ENCODE measurements around the gene TBL3. TPM values are rescaled to one million over a fixed set of nuclear protein-coding genes. Genes with fewer than 3 reads are reported as not detected.

TBL3 gene
- total RNA-seq (2014; rRNA removed; shearing (Covaris generic)), result 68.0 and 156 TPM in 2 replicates

DNA sequence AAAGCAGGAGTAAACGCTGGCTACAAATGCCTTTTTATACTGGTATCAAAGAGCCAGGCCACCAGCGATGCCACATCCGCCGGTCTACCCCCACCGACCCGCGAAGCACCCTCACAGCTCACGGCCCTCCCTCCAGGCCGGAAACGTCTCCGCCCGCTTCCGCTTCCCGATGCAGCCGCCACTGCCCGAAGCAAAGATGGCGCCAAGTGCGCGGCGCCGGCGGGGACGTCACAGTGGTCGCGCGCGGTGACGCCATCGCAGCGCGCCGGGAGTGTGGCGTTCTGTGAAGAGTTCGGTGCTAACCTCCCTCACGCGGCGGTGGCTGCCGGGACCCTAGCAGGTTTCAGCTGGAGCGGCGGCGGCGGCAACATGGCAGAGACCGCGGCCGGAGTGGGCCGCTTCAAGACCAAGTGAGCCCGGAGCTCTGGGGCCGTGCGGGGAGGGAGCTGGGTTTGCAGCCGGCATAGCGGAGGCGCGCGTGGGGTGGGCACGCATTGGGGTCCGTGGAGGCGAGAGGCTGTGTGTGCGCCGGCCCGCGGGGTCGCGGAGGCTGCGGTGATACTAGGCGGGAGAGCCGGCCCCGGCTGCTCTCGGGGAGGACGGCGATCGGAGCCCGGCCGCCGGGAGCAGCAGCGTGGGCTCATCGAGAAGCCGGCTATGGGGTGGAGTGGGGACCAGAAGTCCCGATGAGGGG is at the start of gene TBL3:
TBL3 (plus strand) TSS at position 258 of the 694 bp plus-strand sequence; CDS start at position 370, 112 bp downstream.
- Histone ChIP-seq H3K36me3 (peaks cover 39% of the 10 kb centered on the region), H3K9me3 (replicated peaks) (no peaks in the 10 kb centered on the region), H3K27me3 (replicated peaks) (no peaks in the 10 kb centered on the region)

DNA sequence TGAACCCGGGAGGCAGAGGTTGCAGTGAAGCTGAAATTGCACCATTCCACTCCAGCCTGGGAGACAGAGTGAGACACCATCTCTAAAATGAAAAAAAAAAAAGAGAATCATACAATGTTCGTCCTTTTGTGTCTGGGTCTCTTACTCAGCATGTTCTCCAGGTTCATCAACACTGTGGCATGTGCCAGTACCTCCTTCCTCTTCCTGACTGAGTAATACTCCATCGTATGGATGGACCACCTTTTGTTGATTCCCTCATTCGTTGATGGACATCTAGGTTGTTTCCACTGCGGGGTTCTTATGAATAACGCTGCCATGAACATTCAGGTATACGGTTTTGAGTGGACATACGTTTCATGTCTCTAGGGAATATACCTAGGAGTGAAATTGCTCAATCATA is 49.5 kb upstream of the TBL3 start:
- Histone ChIP-seq H3K27ac (no peak overlapping the region), H3K27me3 (replicated peaks) (peaks cover 55% of the 10 kb centered on the region), H3K4me1 (replicated peaks) (peaks cover 8% of the 10 kb centered on the region)

More for the DNA sequence above, at the start of gene TBL3:
- DNase-seq (ENCODE audit: low read depth in 1 of 2, low spot score in 2 of 2), result peak; percentile 96 to 97
- peaks cover 16% of the 10 kb centered on the region for H3K4me1 ChIP-seq (replicated peaks)
- peak within 1 kb of the TSS; percentile 80 for H3K27ac ChIP-seq
- peak within 1 kb of the TSS; percentile 84 for H3K4me3 ChIP-seq

DNA sequence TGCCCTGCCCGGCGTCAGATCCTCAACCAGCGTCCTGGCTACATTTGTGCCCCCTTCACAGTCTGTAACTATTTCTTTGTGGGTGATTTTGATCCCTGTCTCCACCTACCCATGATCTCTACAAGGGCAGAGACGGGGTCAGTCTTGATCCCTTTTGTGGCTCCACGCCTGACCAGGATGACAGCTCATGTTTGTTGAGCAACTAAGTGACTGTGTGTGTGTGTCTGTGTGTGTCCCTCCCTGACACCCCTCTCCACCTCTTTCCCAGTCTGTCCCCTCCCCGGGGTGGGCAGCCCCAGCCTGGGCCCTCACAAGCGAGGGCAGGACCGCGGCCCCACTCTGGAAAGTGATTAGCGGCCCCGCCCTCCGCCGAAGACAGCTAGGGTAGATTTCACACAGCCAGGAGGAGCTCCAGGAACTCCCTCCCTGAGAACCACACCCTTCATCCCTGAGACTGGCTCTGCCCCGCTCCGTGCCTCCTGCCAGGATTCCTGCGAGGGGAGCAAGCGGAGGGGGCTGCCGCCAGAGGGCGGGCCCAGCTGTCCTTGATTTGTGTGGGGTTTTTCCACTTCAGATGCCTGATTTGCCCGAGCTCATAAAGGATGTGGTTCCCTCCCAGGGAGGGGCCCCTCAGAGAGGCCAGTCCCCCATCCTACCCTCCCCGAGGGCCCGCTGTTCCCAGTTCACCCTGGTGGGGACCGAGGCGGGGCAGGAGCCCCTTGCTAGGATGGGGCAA is 48.4 kb upstream of the TBL3 start:
- Histone ChIP-seq H3K9me3 (replicated peaks) (no peaks in the 10 kb centered on the region), H3K36me3 (no peaks in the 10 kb centered on the region), H3K4me3 (no peak overlapping the region), H3K27ac (no peak overlapping the region), H3K27me3 (replicated peaks) (peaks cover 49% of the 10 kb centered on the region), H3K4me1 (replicated peaks) (peaks cover 8% of the 10 kb centered on the region)
- peak; percentile 49 to 69 for DNase-seq (ENCODE audit: low read depth in 1 of 2, low spot score in 2 of 2)

More for the DNA sequence above, 49.5 kb upstream of the TBL3 start:
- no peak for DNase-seq (ENCODE audit: low read depth in 1 of 2, low spot score in 2 of 2)
- Histone ChIP-seq H3K36me3 (no peaks in the 10 kb centered on the region), H3K9me3 (replicated peaks) (no peaks in the 10 kb centered on the region), H3K4me3 (no peak overlapping the region)

DNA sequence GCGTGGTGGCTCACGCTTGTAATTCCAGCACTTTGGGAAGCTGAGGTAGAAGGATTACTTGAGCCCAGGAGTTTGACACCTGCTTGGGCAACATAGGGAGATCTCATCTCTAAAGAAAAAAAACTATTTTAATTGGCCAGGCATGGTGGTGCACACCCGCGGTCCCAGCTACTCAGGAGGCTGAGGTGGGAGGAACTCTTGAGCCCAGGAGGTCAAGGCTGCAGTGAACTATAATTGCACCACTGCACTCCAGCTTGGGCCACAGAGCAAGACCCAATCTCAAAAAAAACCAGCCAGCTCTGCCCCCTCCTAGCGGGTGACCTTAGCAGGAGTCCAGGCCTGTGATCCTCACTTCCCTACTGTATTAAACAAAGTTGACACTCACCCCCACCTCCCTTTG is 47.8 kb upstream of the TBL3 start:
- H3K27ac ChIP-seq, result no peak overlapping the region
- no peak overlapping the region for H3K4me3 ChIP-seq
- H3K4me1 ChIP-seq (replicated peaks), result peaks cover 9% of the 10 kb centered on the region
- H3K36me3 ChIP-seq, result no peaks in the 10 kb centered on the region
- H3K27me3 ChIP-seq (replicated peaks), result peaks cover 43% of the 10 kb centered on the region
- DNase-seq (ENCODE audit: low read depth in 1 of 2, low spot score in 2 of 2), result no peak
- H3K9me3 ChIP-seq (replicated peaks), result no peaks in the 10 kb centered on the region

DNA sequence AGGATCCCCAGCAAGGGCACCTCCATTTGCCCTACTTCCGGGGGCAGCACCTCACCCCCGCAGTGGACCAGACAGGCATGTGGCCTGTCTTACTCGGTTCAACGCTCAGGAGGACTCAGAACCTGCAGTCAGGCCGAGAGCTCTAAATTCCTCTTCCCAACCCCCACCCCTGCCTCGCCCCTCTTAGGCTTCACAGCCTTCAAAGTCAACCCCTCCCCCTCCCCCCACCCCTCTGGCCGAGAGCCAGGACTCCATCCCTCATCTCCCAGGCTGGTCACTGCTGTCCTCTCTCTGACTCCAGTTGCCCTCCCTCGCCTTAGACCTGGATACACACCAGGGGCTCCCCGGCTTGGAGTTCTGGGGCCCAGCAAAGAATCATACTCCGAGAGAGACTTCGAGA is 45.6 kb upstream of the TBL3 start:
- H3K36me3 ChIP-seq, result no peaks in the 10 kb centered on the region
- H3K9me3 ChIP-seq (replicated peaks), result no peaks in the 10 kb centered on the region
- H3K27me3 ChIP-seq (replicated peaks), result peaks cover 26% of the 10 kb centered on the region
- no peak for DNase-seq (ENCODE audit: low read depth in 1 of 2, low spot score in 2 of 2)
- no peak overlapping the region for H3K27ac ChIP-seq
- peaks cover 15% of the 10 kb centered on the region for H3K4me1 ChIP-seq (replicated peaks)
- H3K4me3 ChIP-seq, result no peak overlapping the region

DNA sequence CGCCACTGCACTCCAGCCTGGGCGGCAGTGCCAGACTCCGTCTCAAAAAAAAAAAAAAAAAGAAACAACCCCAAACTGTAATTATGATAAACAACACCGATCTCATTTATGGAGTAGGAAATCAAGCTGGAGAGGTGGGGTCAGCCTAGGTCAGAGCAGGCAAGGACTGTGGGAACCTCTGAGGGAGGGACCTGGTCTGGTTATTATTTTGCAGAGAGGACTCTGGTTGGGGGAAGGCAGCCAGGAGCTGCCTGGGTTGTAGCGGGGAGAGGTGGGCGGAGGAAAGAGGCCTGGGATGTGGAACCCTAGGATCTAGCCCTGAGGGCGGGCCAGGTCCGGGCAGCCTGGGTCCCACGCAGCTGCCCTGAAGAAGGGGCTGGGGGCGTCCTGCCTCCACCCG is 42.7 kb upstream of the TBL3 start:
- H3K36me3 ChIP-seq, result no peaks in the 10 kb centered on the region
- peak in 1 of 2 experiments; percentile 25 for DNase-seq (ENCODE audit: low read depth in 1 of 2, low spot score in 2 of 2)
- H3K27me3 ChIP-seq (replicated peaks), result no peaks in the 10 kb centered on the region; the same call in 1 of the 2 replicates
- no peak overlapping the region for H3K27ac ChIP-seq
- no peaks in the 10 kb centered on the region for H3K9me3 ChIP-seq (replicated peaks)
- peaks cover 7% of the 10 kb centered on the region for H3K4me1 ChIP-seq (replicated peaks)
- H3K4me3 ChIP-seq, result peak overlapping the region; percentile 37

DNA sequence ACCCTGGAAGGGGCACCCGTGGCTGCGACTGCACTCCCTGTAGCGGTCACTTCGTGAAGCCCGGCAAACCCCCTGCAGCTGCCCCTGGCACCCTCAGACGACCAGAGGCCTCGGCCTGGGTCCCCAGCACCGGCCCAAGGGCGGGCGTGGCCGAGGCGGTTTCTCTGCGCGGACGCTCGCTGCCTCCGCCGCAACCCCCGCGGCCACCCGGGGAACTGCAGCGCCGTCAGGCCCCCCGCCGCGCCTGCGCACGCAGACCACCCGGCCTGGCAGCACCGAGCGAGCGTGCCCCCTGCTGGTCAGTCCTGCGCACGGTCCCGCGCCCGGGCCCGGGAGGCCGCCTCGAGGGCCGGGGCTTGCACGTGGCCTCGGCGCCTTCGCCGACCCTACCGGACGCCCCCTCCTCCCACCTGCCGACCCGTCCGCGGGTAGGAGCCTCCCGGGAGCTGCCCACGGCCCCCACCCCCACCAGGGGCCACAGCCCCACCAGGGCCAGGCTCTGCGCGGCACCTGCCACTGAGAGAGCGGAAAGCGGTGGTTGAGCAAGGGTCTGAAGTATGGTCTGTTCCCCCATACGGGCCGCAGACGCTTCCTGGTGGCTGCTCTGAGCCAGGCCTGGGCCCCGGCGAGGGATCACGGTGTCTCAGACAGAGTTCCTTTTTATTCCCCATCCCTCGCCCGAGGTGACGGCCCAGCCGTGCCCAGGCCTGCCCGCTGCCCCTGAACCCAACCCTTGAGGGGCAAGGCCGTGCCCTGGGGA is 42.1 kb upstream of the TBL3 start:
- no peak overlapping the region for H3K27ac ChIP-seq
- H3K9me3 ChIP-seq (replicated peaks), result no peaks in the 10 kb centered on the region
- DNase-seq (ENCODE audit: low read depth in 1 of 2, low spot score in 2 of 2), result peak; percentile 78 to 86
- peaks cover 7% of the 10 kb centered on the region for H3K4me1 ChIP-seq (replicated peaks)
- H3K27me3 ChIP-seq (replicated peaks), result no peaks in the 10 kb centered on the region; the same call in 1 of the 2 replicates
- no peaks in the 10 kb centered on the region for H3K36me3 ChIP-seq
- peak overlapping the region; percentile 37 for H3K4me3 ChIP-seq

DNA sequence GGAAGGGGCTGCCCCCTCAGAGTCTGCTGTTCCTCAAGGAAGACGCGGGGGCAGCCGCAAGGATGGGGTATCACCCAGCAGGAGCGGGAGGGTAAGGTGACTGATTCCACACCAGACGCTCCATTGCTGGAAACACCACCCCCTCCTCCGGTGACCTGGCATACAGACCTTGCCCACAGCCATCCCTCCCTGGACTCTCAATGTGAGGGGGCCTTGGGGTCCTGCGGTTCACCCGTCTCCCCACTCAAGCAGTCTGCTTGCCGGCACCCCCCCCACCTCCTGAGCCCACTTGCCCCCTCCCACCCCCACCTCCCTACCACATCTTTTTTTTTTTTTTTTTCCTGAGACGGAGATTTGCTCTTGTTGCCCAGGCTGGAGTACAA is 41.5 kb upstream of the TBL3 start:
- no peak for DNase-seq (ENCODE audit: low read depth in 1 of 2, low spot score in 2 of 2)

DNA sequence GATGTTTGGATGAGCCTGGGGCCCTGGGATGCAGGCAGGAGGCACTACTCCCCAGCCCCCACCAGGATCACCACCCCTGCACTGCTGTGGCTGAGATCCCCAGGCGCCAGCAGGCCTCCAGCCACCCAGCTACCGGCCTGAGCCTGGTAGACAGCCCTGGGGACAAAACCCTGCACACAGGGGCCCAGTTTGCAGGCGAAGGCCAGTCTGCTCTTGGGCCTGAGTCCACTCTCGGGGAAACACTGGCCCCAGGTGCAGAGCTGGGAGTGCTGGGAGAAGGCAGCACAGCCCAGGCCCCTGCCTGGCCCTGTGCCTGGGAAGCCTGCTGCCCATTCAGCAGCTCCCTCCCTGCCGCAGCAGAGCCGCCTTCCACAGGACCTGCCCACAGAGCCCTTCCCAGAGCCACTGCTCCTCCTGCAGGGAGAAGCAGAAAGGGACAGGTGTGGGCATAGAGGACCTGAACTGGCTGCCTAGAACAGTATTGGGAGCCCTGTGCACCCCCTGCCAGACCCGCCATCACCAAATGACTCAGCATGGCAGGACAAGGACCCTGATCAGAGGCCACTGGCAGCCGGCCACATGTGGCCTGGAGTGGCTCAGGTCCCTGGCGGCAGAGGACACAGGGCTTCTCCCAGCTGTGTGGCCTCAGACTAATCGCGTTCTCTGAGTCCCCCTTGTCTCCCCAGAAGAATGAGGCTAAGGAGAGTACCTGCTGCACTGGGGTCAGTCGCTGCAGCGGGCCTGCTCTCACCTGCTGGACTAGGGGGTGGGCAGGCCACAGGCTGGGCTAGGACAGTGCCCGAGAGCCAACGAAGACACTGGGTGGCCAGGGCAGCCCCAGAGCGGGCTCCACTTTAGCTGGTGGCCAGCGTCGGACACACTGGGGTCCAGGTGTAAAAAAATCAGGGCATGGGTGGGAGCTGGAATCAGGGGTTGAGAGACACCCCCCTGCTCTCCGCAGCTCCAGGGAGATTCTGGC is 39.5 kb upstream of the TBL3 start:
- H3K4me1 ChIP-seq (replicated peaks), result peaks cover 10% of the 10 kb centered on the region
- no peak overlapping the region for H3K27ac ChIP-seq
- H3K4me3 ChIP-seq, result no peak overlapping the region
- DNase-seq (ENCODE audit: low read depth in 1 of 2, low spot score in 2 of 2), result no peak
- H3K9me3 ChIP-seq (replicated peaks), result no peaks in the 10 kb centered on the region
- H3K27me3 ChIP-seq (replicated peaks), result no peaks in the 10 kb centered on the region; the same call in 1 of the 2 replicates
- no peaks in the 10 kb centered on the region for H3K36me3 ChIP-seq

More for the DNA sequence above, 41.5 kb upstream of the TBL3 start:
- Histone ChIP-seq H3K4me3 (no peak overlapping the region), H3K4me1 (replicated peaks) (peaks cover 8% of the 10 kb centered on the region), H3K27me3 (replicated peaks) (no peaks in the 10 kb centered on the region; the same call in 1 of the 2 replicates), H3K27ac (no peak overlapping the region), H3K9me3 (replicated peaks) (no peaks in the 10 kb centered on the region), H3K36me3 (no peaks in the 10 kb centered on the region)

DNA sequence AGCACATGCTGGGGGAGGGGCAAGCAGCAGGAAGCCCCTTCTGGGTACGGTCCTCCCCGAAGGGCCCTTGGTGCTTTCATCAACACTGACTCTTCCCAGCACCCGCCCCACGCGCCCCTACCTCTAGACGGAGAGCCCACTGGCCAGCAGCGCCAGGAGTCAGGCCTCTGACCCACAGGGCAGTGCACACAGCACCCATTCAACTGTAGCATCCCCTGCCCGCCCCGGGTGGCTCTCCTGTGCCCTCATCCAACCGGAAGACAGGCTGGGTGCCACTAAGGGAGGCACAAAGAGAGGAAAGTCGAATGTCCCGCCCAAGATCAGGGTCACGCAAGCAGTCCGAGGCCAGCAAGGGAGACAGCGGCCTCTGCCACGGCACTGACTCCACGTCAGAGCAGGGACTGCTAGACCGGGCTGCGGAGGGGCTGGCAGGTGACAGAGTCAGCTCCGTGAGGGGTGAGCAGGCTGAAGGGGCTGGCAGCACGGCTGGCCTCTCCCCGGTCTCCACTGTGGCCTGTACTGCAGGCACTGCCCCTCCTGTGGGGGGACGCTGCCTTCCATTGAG is 38.7 kb upstream of the TBL3 start:
- Histone ChIP-seq H3K4me1 (replicated peaks) (peaks cover 10% of the 10 kb centered on the region), H3K27me3 (replicated peaks) (no peaks in the 10 kb centered on the region; the same call in 1 of the 2 replicates), H3K9me3 (replicated peaks) (no peaks in the 10 kb centered on the region), H3K4me3 (no peak overlapping the region), H3K36me3 (peaks cover 2% of the 10 kb centered on the region; the same call in 1 of the 2 replicates), H3K27ac (no peak overlapping the region)
- no peak for DNase-seq (ENCODE audit: low read depth in 1 of 2, low spot score in 2 of 2)

DNA sequence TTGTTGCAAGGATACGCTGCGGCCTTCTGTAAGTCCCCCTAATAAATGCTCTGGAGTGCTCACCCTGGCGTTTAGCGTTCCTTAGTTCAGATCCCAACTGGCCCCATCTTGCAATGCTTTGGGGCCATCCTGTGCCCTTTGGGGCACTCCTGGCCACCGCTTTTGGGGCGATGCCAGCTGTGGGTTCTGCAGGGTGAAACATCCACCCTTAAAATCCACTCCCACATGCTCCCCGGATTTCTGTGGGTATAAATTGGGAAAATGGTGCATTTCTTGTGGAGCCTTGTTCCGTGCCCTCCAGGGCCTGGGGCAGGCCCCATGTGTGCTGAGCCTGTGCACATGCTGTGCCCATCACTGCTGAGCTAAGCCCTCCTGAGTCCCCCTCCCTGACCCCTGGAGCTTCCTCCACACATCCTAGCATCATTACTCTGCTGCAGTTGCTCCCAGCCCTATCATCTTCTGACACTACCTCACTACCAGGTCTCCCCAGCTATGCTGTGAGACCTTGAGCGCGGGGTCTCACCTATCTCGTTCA is 34.8 kb upstream of the TBL3 start:
- no peaks in the 10 kb centered on the region; the same call in 1 of the 2 replicates for H3K27me3 ChIP-seq (replicated peaks)
- DNase-seq (ENCODE audit: low read depth in 1 of 2, low spot score in 2 of 2), result no peak
- no peaks in the 10 kb centered on the region for H3K9me3 ChIP-seq (replicated peaks)
- H3K4me3 ChIP-seq, result no peak overlapping the region
- H3K27ac ChIP-seq, result no peak overlapping the region
- peaks cover 19% of the 10 kb centered on the region for H3K36me3 ChIP-seq
- H3K4me1 ChIP-seq (replicated peaks), result peaks cover 6% of the 10 kb centered on the region

DNA sequence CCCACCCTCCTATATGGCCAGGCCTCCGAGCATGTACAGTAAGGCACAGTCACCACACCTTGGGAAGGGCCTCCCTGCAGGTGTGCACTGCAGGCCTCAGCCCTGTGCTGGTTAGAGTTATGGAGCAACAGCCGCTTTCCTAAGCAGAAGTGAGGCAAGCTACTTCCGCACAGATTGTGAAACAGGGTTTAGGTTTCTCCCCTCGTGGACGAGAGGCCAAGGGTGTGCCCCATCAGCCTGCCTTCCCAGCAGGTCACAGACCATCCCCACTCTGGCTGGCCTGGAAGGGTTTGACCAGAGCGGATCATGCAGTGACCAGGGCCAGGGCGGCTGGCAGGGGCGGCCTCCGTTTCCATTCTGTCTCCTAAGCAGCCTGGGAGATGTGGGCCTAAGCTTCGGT is 33.5 kb upstream of the TBL3 start:
- peaks cover 19% of the 10 kb centered on the region for H3K36me3 ChIP-seq

More for the DNA sequence above, 33.5 kb upstream of the TBL3 start:
- Histone ChIP-seq H3K4me1 (replicated peaks) (peaks cover 12% of the 10 kb centered on the region), H3K27me3 (replicated peaks) (no peaks in the 10 kb centered on the region; the same call in 1 of the 2 replicates), H3K9me3 (replicated peaks) (no peaks in the 10 kb centered on the region), H3K27ac (no peak overlapping the region), H3K4me3 (no peak overlapping the region)
- no peak for DNase-seq (ENCODE audit: low read depth in 1 of 2, low spot score in 2 of 2)

All from SJSA1 (cell line).